ENCODE measurements around the gene ST7. TPM values are rescaled to one million over a fixed set of nuclear protein-coding genes. Genes with fewer than 3 reads are reported as not detected.

ST7 gene
- polyA plus RNA-seq, 1 donor from 2014 or later, result 76.8 TPM

DNA sequence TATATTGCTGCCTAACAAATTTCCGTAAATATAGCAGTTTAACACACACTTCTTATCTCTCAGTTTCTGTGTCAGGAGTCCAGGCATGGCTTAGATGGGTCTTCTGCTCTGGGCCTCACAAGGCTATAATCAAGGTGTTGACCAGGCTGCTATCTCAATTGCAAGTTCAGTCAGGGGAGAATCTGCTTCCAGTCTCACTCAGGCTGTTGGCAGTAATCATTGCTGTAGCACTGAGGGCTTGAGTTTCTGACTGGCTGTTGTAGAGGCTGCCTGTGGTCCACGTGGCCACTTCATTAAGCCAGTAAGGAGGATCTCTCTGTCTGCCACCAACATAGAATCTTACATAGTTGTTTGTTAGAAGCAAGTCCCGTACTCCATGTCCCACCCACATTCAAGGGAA lies 138.4 kb downstream of the ST7 start:
- no peaks in the 10 kb centered on the region for H3F3A ChIP-seq (ENCODE audit: insufficient read depth, low read length, poor library complexity, severe bottlenecking)
- no peak for TF ChIP-seq MXI1 (conservative IDR thresholded peaks at IDR 0.05; ENCODE audit: poor library complexity, severe bottlenecking)
- TF ChIP-seq, protein P1, sequence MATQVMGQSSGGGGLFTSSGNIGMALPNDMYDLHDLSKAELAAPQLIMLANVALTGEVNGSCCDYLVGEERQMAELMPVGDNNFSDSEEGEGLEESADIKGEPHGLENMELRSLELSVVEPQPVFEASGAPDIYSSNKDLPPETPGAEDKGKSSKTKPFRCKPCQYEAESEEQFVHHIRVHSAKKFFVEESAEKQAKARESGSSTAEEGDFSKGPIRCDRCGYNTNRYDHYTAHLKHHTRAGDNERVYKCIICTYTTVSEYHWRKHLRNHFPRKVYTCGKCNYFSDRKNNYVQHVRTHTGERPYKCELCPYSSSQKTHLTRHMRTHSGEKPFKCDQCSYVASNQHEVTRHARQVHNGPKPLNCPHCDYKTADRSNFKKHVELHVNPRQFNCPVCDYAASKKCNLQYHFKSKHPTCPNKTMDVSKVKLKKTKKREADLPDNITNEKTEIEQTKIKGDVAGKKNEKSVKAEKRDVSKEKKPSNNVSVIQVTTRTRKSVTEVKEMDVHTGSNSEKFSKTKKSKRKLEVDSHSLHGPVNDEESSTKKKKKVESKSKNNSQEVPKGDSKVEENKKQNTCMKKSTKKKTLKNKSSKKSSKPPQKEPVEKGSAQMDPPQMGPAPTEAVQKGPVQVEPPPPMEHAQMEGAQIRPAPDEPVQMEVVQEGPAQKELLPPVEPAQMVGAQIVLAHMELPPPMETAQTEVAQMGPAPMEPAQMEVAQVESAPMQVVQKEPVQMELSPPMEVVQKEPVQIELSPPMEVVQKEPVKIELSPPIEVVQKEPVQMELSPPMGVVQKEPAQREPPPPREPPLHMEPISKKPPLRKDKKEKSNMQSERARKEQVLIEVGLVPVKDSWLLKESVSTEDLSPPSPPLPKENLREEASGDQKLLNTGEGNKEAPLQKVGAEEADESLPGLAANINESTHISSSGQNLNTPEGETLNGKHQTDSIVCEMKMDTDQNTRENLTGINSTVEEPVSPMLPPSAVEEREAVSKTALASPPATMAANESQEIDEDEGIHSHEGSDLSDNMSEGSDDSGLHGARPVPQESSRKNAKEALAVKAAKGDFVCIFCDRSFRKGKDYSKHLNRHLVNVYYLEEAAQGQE (IDR thresholded peaks at IDR 0.05; ENCODE audit: borderline replicate concordance), result no peak
- TF ChIP-seq, protein P2, sequence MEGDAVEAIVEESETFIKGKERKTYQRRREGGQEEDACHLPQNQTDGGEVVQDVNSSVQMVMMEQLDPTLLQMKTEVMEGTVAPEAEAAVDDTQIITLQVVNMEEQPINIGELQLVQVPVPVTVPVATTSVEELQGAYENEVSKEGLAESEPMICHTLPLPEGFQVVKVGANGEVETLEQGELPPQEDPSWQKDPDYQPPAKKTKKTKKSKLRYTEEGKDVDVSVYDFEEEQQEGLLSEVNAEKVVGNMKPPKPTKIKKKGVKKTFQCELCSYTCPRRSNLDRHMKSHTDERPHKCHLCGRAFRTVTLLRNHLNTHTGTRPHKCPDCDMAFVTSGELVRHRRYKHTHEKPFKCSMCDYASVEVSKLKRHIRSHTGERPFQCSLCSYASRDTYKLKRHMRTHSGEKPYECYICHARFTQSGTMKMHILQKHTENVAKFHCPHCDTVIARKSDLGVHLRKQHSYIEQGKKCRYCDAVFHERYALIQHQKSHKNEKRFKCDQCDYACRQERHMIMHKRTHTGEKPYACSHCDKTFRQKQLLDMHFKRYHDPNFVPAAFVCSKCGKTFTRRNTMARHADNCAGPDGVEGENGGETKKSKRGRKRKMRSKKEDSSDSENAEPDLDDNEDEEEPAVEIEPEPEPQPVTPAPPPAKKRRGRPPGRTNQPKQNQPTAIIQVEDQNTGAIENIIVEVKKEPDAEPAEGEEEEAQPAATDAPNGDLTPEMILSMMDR (IDR thresholded peaks at IDR 0.05; ENCODE audit: poor library complexity, severe bottlenecking), result no peak
- TF ChIP-seq EP300 (conservative IDR thresholded peaks at IDR 0.05; ENCODE audit: poor library complexity, severe bottlenecking), result no peak
- no peak for TF ChIP-seq EZH2 (IDR thresholded peaks at IDR 0.05; ENCODE audit: borderline replicate concordance, insufficient read depth, low read length, poor library complexity, severe bottlenecking)
- no peak for TF ChIP-seq POLR2AphosphoS5 (IDR thresholded peaks at IDR 0.05)
- no peak for TF ChIP-seq SMC3 (conservative IDR thresholded peaks at IDR 0.05; ENCODE audit: poor library complexity)
- no peak for TF ChIP-seq RAD21 (conservative IDR thresholded peaks at IDR 0.05)
- TF ChIP-seq TAF1 (IDR thresholded peaks at IDR 0.05; ENCODE audit: low read depth), result no peak
- no peaks in the 10 kb centered on the region for H3K27me3 ChIP-seq (ENCODE audit: insufficient read depth, low read depth, low read length)
- H3K36me3 ChIP-seq (ENCODE audit: insufficient read depth, low read length), result no peaks in the 10 kb centered on the region
- H2AFZ ChIP-seq (ENCODE audit: low read depth, low read length), result no peak overlapping the region
- H3K9me2 ChIP-seq (ENCODE audit: insufficient read depth, low read length), result no peaks in the 10 kb centered on the region
- peaks cover 33% of the 10 kb centered on the region for H3K79me2 ChIP-seq (replicated peaks; ENCODE audit: insufficient read depth, low read length)
- H3K9ac ChIP-seq (ENCODE audit: low read length), result no peak overlapping the region
- no peak overlapping the region for H3K27ac ChIP-seq (ENCODE audit: low read length)
- peaks cover 4% of the 10 kb centered on the region for H4K20me1 ChIP-seq (ENCODE audit: insufficient read depth)
- H3K4me3 ChIP-seq (ENCODE audit: low read length), result no peak overlapping the region
- no peaks in the 10 kb centered on the region for H3K9me3 ChIP-seq (ENCODE audit: low read length)
- no peak overlapping the region for H3K4me2 ChIP-seq (ENCODE audit: low read length)

DNA sequence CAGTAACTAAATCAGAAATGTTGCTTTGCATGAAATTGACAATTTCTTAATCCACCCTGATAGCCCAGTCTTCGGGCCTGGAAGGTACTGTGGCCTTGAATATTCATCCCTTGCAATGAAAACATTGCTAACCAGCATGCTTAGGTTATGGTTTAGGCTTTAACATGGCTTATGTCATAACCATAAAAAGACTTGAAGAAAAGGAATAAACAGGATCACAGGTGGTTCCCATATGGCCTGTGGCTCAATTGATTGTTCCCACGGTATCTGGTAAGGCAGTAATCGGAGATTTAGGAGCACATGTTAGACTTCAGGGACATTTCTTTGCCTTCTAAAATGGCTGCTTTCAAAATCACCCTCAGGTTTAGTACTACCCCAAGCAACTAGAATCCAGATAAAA lies 139.5 kb downstream of the ST7 start:
- Histone ChIP-seq H3K27ac (ENCODE audit: low read length) (no peak overlapping the region), H2AFZ (ENCODE audit: low read depth, low read length) (no peak overlapping the region), H3K9ac (ENCODE audit: low read length) (no peak overlapping the region), H3K4me3 (ENCODE audit: low read length) (no peak overlapping the region), H3K9me2 (ENCODE audit: insufficient read depth, low read length) (no peaks in the 10 kb centered on the region), H3K36me3 (ENCODE audit: insufficient read depth, low read length) (no peaks in the 10 kb centered on the region), H3K27me3 (ENCODE audit: insufficient read depth, low read depth, low read length) (no peaks in the 10 kb centered on the region), H3K4me2 (ENCODE audit: low read length) (no peak overlapping the region), H3K79me2 (replicated peaks; ENCODE audit: insufficient read depth, low read length) (peaks cover 26% of the 10 kb centered on the region), H3F3A (ENCODE audit: insufficient read depth, low read length, poor library complexity, severe bottlenecking) (no peaks in the 10 kb centered on the region), H4K20me1 (ENCODE audit: insufficient read depth) (peaks cover 4% of the 10 kb centered on the region), H3K9me3 (ENCODE audit: low read length) (no peaks in the 10 kb centered on the region)
- TF ChIP-seq SMC3 (conservative IDR thresholded peaks at IDR 0.05; ENCODE audit: poor library complexity) (no peak), EZH2 (IDR thresholded peaks at IDR 0.05; ENCODE audit: borderline replicate concordance, insufficient read depth, low read length, poor library complexity, severe bottlenecking) (no peak)

DNA sequence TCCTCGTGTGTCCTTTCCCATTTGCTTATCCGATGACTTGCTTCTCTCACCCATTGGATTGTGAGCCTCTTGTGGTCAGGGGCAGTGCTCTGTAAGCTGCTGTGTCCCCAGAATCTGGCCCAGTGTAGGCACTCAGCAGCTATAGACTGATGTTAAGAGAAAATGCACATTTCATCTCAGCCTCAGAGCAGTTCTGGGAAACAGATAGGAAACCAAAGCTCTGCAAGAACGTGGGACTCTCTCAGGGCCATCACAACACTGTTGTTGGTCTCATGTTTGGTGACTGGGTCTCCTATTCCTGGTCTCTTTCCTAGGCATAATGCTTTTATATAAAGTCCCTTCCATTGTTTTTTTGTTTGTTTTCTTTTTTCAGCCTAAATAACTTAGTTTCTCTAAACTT lies 141.2 kb downstream of the ST7 start:
- Histone ChIP-seq H3F3A (ENCODE audit: insufficient read depth, low read length, poor library complexity, severe bottlenecking) (no peaks in the 10 kb centered on the region), H3K27me3 (ENCODE audit: insufficient read depth, low read depth, low read length) (no peaks in the 10 kb centered on the region), H3K4me3 (ENCODE audit: low read length) (no peak overlapping the region), H3K9ac (ENCODE audit: low read length) (no peak overlapping the region), H3K9me2 (ENCODE audit: insufficient read depth, low read length) (no peaks in the 10 kb centered on the region), H3K4me2 (ENCODE audit: low read length) (no peak overlapping the region), H3K27ac (ENCODE audit: low read length) (no peak overlapping the region), H2AFZ (ENCODE audit: low read depth, low read length) (no peak overlapping the region), H3K36me3 (ENCODE audit: insufficient read depth, low read length) (peaks cover 4% of the 10 kb centered on the region), H3K79me2 (replicated peaks; ENCODE audit: insufficient read depth, low read length) (peaks cover 17% of the 10 kb centered on the region), H3K9me3 (ENCODE audit: low read length) (no peaks in the 10 kb centered on the region), H4K20me1 (ENCODE audit: insufficient read depth) (peaks cover 4% of the 10 kb centered on the region)
- TF ChIP-seq, protein P2 (IDR thresholded peaks at IDR 0.05; ENCODE audit: poor library complexity, severe bottlenecking), result no peak
